Mucosa of descending colon (tissue), 3 donors: ENCODE data around the gene CD48. TPM values are rescaled to one million over a fixed set of nuclear protein-coding genes. Genes with fewer than 3 reads are reported as not detected.

Experiments
- ATAC-seq: fragments of 200-7000 bp; cut with Tn5 transposase; one replicate; pipeline ENCODE4 v1.9.1; 2020; ENCODE audit warnings: mild to moderate bottlenecking, moderate library complexity
- DNase-seq, 3 donors: peaks; one replicate each; pipeline ENCODE4 v3.0.0-alpha.2; 2020
- H3K36me3 ChIP-seq: fragments of 200-600 bp; one replicate; pipeline ENCODE4 v1.8.0; 2021; ENCODE audit warnings: low read depth, mild to moderate bottlenecking
- H3K4me1 ChIP-seq: fragments of 200-600 bp; one replicate; pipeline ENCODE4 v1.8.0; 2021; ENCODE audit warnings: low read depth, mild to moderate bottlenecking
- H3K4me3 ChIP-seq: fragments of 200-600 bp; one replicate; pipeline ENCODE4 v1.8.0; 2021; ENCODE audit warnings: mild to moderate bottlenecking
- H3K9me3 ChIP-seq: fragments of 200-600 bp; one replicate; pipeline ENCODE4 v1.8.0; 2021; ENCODE audit warnings: mild to moderate bottlenecking
- intact Hi-C, 2 donors: fragments of 100-400 bp; cut with DNase I in 1 of 2; cut with micrococcal nuclease in 1 of 2; formaldehyde crosslinking; loops; one replicate each; pipeline versions ENCODE4 v1.11.0 to v1.11.1; 2022; cut with DNase I, micrococcal nuclease
- total RNA-seq, 3 donors: library from RNA; stranded (reverse); fragmentation: NEBNext Ultra II Directional in 2 of 3; extraction: Animal tissue kit (Norgen Biotek cat#: 25700) in 2 of 3; gene quantifications; one replicate each; pipeline versions ENCODE4 v1.2.1 to v1.2.4, GENCODE V29; 2021 to 2023
- TF ChIP-seq, protein P1 (sequence below): fragments of 200-600 bp; IDR thresholded peaks from one replicate; pipeline ENCODE4 v1.8.0; 2022; ENCODE audit warnings: antibody characterized with exemption, mild to moderate bottlenecking
- donor health status: DM: no; HTN: no; CAD: no; lungs with moderate emphysema.
- donor health status: DM: no; HTN: no; CAD: no.
- donor health status: DM: no; HTN: yes; CAD: no.

CD48 gene
- total RNA-seq, 3 donors from 2014 or later, result 5.9 to 8.6 (median 6.1) TPM

DNA sequence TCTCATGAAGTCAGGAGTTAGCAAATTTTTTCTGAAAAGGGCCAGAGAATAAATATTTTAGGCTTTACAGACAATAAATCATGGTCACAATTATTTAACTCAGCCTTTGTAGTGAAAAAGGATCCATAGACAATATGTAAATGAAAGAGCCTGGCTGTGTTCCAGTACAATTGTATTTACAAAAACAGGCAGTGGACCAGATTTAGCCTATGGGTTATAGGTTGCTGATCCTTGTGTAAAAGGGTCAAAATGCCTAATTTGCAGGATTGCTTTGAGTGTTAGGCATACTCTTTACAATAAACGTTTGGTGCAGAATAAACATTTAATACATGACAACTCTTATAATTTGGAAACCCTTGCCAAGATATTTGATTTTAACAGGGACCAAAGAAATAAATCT is 33.9 kb upstream of the CD48 start:
- intact Hi-C loops, result no loop called here
- no peak for ATAC-seq
- no peak overlapping the region for H3K4me3 ChIP-seq
- H3K4me1 ChIP-seq, result no peaks in the 10 kb centered on the region
- no peak for DNase-seq
- no peaks in the 10 kb centered on the region for H3K9me3 ChIP-seq
- TF ChIP-seq, protein P1, sequence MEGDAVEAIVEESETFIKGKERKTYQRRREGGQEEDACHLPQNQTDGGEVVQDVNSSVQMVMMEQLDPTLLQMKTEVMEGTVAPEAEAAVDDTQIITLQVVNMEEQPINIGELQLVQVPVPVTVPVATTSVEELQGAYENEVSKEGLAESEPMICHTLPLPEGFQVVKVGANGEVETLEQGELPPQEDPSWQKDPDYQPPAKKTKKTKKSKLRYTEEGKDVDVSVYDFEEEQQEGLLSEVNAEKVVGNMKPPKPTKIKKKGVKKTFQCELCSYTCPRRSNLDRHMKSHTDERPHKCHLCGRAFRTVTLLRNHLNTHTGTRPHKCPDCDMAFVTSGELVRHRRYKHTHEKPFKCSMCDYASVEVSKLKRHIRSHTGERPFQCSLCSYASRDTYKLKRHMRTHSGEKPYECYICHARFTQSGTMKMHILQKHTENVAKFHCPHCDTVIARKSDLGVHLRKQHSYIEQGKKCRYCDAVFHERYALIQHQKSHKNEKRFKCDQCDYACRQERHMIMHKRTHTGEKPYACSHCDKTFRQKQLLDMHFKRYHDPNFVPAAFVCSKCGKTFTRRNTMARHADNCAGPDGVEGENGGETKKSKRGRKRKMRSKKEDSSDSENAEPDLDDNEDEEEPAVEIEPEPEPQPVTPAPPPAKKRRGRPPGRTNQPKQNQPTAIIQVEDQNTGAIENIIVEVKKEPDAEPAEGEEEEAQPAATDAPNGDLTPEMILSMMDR, result no peak
- no peaks in the 10 kb centered on the region for H3K36me3 ChIP-seq

DNA sequence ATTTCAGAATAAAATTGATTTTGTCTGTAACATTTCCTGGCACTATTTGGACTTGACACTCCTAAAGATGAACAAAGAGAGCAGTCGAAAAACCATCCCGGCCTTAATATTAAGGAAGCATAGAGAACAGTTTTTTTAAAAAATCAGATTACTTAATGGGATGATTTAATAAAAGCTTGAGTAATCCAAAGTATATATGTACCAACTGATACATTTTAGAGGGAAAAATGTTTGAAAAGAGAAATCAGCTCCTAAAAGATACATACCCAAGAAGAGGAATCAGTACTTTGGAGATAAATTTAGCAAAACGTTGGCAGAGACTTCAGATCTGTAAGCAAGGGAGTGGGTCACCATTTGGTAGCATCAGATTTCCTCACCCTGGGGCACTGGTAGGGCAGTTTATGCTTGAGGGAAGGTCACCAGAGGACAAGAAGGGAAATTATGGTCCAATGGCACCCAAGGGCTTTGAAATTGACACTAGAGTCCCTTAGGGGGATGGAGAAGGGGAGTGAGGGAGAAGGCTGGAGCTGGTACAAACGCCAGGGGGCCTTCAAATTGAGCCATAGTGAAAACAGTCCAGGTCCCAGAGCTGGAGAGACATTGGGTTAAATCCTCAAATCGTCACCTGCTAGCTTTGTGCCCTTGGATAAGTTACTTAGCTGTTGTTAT is 33.4 kb upstream of the CD48 start:
- no peaks in the 10 kb centered on the region for H3K9me3 ChIP-seq
- no peak overlapping the region for H3K4me3 ChIP-seq
- TF ChIP-seq, protein P1, result no peak
- H3K4me1 ChIP-seq, result no peaks in the 10 kb centered on the region
- no peak for DNase-seq
- H3K36me3 ChIP-seq, result no peaks in the 10 kb centered on the region
- ATAC-seq, result no peak
- intact Hi-C loops, result no loop called here

DNA sequence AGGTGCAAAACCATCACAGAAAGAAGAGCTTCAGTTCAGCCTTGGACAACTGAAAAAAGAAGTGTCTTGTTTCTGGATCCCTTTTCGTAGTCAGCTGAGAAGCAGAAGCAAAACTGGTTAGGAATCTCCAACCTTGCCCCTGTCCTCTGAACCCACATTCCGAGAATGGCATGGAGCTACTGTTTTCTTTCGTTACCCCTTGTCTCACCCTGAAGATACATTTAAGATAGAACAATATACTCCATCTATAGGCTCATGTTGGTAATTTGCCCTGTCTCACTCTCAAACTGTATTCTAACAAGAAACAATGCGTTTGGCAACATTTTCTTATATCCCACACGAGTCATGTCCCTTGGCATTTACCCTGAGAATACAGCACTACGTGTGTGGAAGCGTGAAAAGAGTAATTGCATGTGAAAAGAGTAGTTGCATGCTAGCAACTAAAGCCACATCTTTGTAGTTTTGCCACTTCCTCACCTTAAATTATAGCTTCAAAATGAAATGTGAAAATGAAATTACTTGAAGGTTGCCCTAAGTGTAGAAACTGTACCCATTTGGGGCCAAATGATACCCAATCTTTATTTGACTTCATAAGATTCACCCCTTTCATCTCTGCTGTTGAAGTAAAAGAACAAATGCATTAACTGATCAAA is 32.7 kb upstream of the CD48 start:
- intact Hi-C loops, result no loop called here
- TF ChIP-seq, protein P1, result no peak
- ATAC-seq (peak; percentile 48), DNase-seq (no peak)
- Histone ChIP-seq H3K4me1 (no peaks in the 10 kb centered on the region), H3K4me3 (no peak overlapping the region), H3K36me3 (no peaks in the 10 kb centered on the region), H3K9me3 (no peaks in the 10 kb centered on the region)

DNA sequence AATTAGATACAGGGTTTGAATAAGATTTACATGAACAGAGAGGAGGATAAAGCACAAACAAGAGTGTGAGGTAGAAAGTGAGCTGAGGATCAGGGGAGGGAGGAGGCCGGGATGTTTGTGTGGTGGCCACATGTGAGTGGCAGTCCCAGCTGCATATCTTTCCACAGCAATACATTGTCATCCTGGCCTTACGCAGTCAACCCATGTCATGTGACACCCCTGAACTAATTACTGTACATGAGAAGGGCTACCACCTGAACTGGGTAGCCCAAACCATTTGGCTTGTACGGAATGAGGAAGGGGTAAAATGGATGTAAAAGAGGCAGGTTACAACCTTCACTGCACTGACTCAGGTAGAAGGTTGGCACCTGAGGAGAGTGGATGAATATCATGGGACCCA is 31.6 kb upstream of the CD48 start:
- TF ChIP-seq, protein P1, result no peak
- intact Hi-C loops, result no loop called here
- H3K36me3 ChIP-seq, result no peaks in the 10 kb centered on the region
- no peaks in the 10 kb centered on the region for H3K4me1 ChIP-seq
- H3K9me3 ChIP-seq, result no peaks in the 10 kb centered on the region
- DNase-seq (no peak), ATAC-seq (peak; percentile 19)
- no peak overlapping the region for H3K4me3 ChIP-seq

DNA sequence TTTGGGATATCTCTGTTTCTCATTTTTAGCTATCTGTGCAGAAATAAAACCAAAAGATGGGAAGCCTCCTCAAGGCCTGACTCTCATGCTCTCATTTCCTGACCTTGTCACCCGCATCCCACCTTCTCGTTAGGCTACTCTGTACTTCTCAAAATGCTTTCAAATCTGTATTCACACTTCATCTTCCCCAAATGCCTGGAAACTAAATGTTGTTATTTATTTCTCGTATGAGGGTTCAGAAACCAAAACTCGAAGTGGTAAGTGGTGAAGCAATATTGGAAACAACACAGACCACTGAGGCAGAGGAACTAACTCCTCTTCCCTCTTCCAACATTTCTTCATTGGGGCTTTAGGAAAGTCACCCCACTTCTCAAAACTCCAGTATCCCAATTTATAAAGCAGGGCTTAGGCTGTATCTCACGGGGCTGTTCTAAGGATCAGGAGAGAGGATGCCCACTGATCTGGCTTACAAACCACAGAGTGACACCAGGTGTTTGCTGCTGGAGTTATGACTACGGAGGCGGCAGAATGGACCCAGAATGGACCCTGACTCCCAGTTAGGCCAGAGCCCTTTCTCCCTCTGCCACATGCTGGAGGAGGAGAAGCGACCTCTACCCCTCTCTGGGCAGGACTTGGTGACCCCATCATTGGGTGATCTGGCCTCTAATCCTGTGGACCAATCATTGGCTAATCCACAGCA is 31.0 kb upstream of the CD48 start:
- Histone ChIP-seq H3K4me1 (no peaks in the 10 kb centered on the region), H3K4me3 (no peak overlapping the region), H3K36me3 (no peaks in the 10 kb centered on the region), H3K9me3 (no peaks in the 10 kb centered on the region)
- no peak for DNase-seq
- ATAC-seq, result no peak
- intact Hi-C loops, result no loop called here
- TF ChIP-seq, protein P1, result no peak
